ENCODE measurements around the gene INTS1.

GRCh38 chr7:1441615-1442354, 62.4 kb downstream of the INTS1 start:
- TF ChIP-seq CTCF (IDR thresholded peaks at IDR 0.05; ENCODE audit: low read depth, low read length, poor library complexity, severe bottlenecking), result no peak
- TF ChIP-seq EZH2phosphoT487 (IDR thresholded peaks at IDR 0.05; ENCODE audit: borderline replicate concordance, low read length), result no peak
